ENCODE measurements around the gene PRKACB. TPM values are rescaled to one million over a fixed set of nuclear protein-coding genes. Genes with fewer than 3 reads are reported as not detected.

The PRKACB gene
- total RNA-seq, 1 donor from 2014 or later: 43.1 TPM

DNA sequence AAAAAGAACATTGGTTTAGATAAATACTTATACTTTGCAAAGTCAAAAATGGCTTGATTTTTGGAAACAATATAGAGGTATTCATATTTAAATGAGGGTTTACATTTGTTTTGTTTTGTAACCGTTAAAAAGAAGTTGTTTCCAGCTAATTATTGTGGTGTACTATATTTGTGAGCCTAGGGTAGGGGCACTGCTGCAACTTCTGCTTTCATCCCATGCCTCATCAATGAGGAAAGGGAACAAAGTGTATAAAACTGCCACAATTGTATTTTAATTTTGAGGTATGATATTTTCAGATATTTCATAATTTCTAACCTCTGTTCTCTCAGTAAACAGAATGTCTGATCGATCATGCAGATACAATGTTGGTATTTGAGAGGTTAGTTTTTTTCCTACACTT is 92.2 kb downstream of the PRKACB start:
- no peaks in the 10 kb centered on the region for H3K4me1 Mint-ChIP-seq (ENCODE audit: low read depth)
- peaks cover 20% of the 10 kb centered on the region for H3K36me3 Mint-ChIP-seq (ENCODE audit: low read depth)

GRCh38 chr1:84242641-84243040 is 98.6 kb downstream of the PRKACB start:
- peaks cover 5% of the 10 kb centered on the region for H3K36me3 Mint-ChIP-seq (ENCODE audit: low read depth)
- DNase-seq (ENCODE audit: low spot score): no peak
- H3K27ac Mint-ChIP-seq (ENCODE audit: unreplicated experiment): no peak overlapping the region
- no peaks in the 10 kb centered on the region for H3K27me3 Mint-ChIP-seq (ENCODE audit: low read depth)
- H3K4me3 Mint-ChIP-seq (ENCODE audit: unreplicated experiment): no peak overlapping the region
- peaks cover 7% of the 10 kb centered on the region for H3K4me1 Mint-ChIP-seq (ENCODE audit: low read depth)
- no peak for TF ChIP-seq CTCF (IDR thresholded peaks at IDR 0.05)
- peaks cover 14% of the 10 kb centered on the region for H3K9me3 Mint-ChIP-seq (ENCODE audit: low read depth)

More for the DNA sequence above, 92.2 kb downstream of the PRKACB start:
- Mint-ChIP-seq H3K9me3 (ENCODE audit: low read depth) (peaks cover 18% of the 10 kb centered on the region), H3K27me3 (ENCODE audit: low read depth) (no peaks in the 10 kb centered on the region), H3K27ac (ENCODE audit: unreplicated experiment) (no peak overlapping the region), H3K4me3 (ENCODE audit: unreplicated experiment) (no peak overlapping the region)
- TF ChIP-seq CTCF (IDR thresholded peaks at IDR 0.05): no peak
- DNase-seq (ENCODE audit: low spot score): no peak

DNA sequence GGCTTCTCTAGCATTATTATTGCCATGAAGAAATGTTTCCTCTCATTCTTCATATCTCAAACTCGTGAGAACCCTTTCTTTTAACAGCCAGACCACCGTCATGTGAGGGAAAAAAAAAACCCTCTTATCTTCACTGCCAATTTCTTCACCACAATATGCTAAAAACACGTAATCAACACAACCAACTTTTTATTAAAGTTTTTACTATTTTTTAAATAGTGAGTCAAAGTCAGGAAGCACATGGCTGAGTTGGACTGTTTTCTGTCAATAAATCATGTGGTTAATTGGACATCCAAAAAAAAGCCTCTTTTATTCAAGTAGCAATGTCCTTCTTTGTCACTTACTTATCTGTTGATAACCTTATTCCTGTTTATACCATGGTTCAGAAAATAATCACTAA is 101.5 kb downstream of the PRKACB start:
- peaks cover 3% of the 10 kb centered on the region for H3K36me3 Mint-ChIP-seq (ENCODE audit: low read depth)
- no peaks in the 10 kb centered on the region for H3K27me3 Mint-ChIP-seq (ENCODE audit: low read depth)
- H3K4me1 Mint-ChIP-seq (ENCODE audit: low read depth): peaks cover 8% of the 10 kb centered on the region
- no peak overlapping the region for H3K4me3 Mint-ChIP-seq (ENCODE audit: unreplicated experiment)
- TF ChIP-seq CTCF (IDR thresholded peaks at IDR 0.05): no peak
- no peak for DNase-seq (ENCODE audit: low spot score)
- peaks cover 25% of the 10 kb centered on the region for H3K9me3 Mint-ChIP-seq (ENCODE audit: low read depth)
- no peak overlapping the region for H3K27ac Mint-ChIP-seq (ENCODE audit: unreplicated experiment)

- Mint-ChIP-seq H3K27me3 (ENCODE audit: low read depth) (no peaks in the 10 kb centered on the region), H3K4me3 (ENCODE audit: unreplicated experiment) (no peak overlapping the region), H3K4me1 (ENCODE audit: low read depth) (peaks cover 8% of the 10 kb centered on the region), H3K27ac (ENCODE audit: unreplicated experiment) (no peak overlapping the region), H3K9me3 (ENCODE audit: low read depth) (peaks cover 25% of the 10 kb centered on the region), H3K36me3 (ENCODE audit: low read depth) (peaks cover 3% of the 10 kb centered on the region)
- TF ChIP-seq CTCF (IDR thresholded peaks at IDR 0.05): no peak
- no peak for DNase-seq (ENCODE audit: low spot score)
Observed at GRCh38 chr1:84246213-84246612, 102.1 kb downstream of the PRKACB start.

GRCh38 chr1:84247425-84248220 is 103.6 kb downstream of the PRKACB start:
- Mint-ChIP-seq H3K27ac (ENCODE audit: unreplicated experiment) (peak overlapping the region; percentile 77), H3K9me3 (ENCODE audit: low read depth) (peaks cover 17% of the 10 kb centered on the region), H3K4me1 (ENCODE audit: low read depth) (peaks cover 9% of the 10 kb centered on the region), H3K27me3 (ENCODE audit: low read depth) (no peaks in the 10 kb centered on the region), H3K36me3 (ENCODE audit: low read depth) (peaks cover 3% of the 10 kb centered on the region), H3K4me3 (ENCODE audit: unreplicated experiment) (no peak overlapping the region)
- TF ChIP-seq CTCF (IDR thresholded peaks at IDR 0.05): no peak
- no peak for DNase-seq (ENCODE audit: low spot score)
